Right renal pelvis (tissue), 4 donors: ENCODE measurements around the gene MANSC1. TPM values are rescaled to one million over a fixed set of nuclear protein-coding genes. Genes with fewer than 3 reads are reported as not detected.
"Not testable (repeated sequence)": the region's sequence is repeated elsewhere in the genome, so short reads cannot be mapped to it uniquely, and the experiment has no call there.

ENCODE experiments used
- DNase-seq, 4 donors: peaks; one replicate each; pipeline ENCODE4 v3.0.0-alpha.2; 2013; ENCODE audit warnings: low read depth in 4 of 4, low spot score in 3 of 4, missing footprints in 1 of 4
- polyA plus RNA-seq, 4 donors: library from polyadenylated mRNA; unstranded; fragments of 120-200 nt; gene quantifications; one replicate each; pipeline ENCODE4 v1.2.1, GENCODE V29; 2013; ENCODE audit not compliant: insufficient read length in 4 of 4

MANSC1 gene
- polyA plus RNA-seq, 4 donors: 34.7 to 43.3 (median 40.1) TPM

DNA sequence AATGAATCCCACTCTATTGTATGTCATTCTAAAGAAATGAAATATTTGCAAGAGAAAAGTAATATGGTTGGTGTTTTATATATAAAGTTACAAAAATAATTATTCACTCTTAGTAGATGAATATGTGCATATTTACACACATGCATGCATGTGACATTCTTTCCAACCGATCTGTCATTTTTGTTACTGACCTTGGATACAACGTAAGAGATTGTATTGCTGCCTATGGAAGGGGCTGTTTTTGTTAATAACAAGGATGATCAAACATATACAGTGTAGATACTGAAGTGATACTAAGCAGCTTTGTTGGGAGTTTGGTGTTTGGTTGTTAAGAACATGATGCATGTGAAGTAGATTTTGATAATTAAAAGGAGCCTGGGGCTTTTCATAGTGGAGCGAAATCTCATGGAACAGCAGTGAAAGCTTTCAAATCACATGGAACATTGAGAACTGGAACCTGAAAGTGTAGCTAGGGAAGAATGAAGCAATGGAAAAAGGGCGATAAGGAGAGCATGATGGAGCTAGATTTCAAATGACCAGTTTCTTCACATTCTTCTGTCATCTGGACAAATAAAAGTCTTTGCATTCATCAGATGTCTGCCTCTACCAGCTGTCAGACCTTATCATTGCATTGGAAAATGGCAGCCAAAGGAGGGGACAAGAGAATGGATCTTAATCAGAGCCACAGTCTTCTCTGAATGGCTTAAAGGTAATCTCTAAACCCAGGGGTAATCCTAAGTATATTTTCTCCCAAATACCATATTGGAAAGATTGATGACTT, 16.8 kb upstream of the MANSC1 start:
- no peak for DNase-seq

DNA sequence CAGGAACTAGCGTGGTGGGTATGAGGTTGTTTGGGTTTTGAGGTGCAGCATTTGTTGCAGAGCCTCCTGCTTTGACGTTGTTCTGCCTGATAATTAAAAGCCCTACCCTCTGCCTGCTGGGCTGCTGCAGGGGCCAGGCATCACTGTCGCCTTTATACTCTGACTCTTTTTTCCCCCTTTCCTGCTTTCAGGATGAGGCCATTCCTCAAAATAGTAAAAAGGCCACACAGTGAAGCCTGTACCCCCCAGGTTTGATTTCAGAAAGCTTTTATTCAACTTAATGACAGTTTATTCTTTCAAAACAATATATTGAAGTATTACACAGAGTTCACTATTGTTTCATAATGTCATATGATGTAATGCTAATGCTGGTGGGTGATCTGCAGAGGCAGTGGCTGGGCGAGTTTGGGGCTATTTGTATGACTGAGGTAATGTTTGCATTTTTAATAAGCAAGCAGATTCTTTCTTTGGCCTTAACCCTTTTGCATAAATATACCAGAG, 15.9 kb upstream of the MANSC1 start:
- DNase-seq: no peak

DNA sequence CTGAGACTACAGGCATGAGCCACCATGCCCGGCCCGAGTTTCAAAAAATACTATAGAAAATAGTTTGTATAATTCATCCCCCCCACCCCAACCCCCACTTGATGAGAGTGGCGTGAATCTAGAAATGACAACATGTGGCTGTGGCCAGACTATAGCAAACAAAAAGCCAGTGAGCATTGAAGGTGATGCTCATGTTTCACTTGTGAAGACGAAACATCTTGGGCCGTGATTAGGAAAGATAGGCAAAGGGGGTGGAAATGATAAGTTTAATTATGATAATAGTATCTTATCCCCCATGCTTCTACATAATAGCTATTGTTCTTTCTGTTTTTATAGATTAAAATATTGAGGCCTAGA, 15.4 kb upstream of the MANSC1 start:
- no peak for DNase-seq

DNA sequence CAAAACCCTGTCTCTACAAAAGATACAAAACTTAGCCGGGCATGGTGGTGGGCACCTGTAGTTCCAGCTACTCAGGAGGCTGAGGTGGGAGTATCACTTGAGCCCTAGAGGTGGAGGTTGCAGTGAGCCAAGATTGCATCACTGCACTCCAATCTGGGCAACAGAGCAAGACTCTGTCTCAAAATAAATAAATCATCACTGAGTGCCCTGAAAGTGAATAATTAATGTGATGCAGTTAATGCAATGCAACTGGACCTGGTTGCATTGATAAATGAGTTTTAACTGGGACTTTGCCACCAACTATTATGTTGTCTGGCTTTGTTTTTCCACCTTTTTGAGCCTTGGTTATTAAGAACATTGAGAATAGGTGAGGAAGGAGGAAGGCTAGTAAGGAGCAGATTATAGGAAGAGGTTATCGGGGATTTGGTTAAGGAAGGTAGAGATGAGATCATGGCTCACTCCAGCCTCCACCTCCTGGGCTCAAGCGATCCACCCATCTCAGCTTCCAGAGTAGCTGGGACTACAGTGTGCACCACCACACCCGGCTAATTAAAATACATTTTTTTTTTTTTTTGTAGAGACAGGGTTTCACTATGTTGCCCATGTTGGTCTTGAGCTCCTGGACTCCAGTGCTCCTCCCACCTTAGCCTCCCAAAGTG, 14.9 kb upstream of the MANSC1 start:
- DNase-seq: no peak

DNA sequence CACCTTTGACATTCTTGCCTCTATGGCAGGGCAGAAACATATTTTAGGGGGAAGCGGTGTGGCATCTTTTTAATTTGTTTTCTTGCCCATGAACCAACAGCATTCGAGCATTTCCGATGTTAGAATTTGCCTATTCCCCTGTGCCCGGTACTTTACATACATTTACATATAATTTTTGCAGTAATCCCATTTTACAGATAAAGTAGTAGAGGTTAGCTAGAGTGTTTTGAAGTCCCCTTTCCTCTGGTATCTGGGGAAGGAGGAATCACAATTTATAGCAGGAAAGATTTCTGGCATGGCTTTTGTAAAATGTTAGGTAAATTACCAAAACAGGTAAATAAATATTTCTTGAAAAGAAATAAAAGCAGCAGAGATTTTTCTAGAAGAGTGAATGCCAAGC, 8.5 kb upstream of the MANSC1 start:
- no peak for DNase-seq

DNA sequence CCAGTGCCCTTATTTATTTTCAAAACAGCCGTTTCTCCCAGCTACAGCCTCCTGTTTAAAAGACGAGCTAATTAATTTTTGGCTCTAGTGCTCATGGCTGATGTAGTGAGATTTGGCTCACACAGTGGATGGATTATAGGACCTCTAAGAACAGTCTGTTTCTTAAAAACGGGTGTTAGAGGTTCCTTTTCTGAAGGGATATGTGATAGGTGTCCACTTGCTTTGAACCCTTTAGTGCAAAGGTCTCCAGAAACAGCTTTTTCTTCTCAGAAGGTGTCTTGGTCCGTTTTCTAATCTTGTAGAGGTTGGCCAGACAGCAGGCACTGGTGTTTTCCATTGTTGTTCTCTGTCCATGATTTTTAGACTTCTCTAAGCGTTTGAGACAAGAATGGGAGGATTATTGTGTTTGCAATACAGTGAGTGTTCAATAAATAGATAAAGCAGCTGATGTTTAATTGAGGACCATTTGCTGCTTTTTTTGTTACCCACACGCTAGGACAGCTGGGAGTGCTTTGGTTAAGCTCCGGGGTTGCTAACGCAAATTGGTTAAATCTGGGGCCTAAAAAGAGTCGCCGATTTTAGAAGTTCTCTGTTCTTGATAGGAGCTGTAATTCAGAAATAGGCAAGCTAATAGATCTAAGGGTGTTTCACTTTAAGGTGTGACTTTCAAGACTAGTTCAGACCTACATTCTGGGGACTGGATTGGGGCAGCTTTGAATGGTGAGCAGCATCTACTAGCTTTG, 7.8 kb upstream of the MANSC1 start:
- DNase-seq: peak in 1 of 4 donors; percentile 35

DNA sequence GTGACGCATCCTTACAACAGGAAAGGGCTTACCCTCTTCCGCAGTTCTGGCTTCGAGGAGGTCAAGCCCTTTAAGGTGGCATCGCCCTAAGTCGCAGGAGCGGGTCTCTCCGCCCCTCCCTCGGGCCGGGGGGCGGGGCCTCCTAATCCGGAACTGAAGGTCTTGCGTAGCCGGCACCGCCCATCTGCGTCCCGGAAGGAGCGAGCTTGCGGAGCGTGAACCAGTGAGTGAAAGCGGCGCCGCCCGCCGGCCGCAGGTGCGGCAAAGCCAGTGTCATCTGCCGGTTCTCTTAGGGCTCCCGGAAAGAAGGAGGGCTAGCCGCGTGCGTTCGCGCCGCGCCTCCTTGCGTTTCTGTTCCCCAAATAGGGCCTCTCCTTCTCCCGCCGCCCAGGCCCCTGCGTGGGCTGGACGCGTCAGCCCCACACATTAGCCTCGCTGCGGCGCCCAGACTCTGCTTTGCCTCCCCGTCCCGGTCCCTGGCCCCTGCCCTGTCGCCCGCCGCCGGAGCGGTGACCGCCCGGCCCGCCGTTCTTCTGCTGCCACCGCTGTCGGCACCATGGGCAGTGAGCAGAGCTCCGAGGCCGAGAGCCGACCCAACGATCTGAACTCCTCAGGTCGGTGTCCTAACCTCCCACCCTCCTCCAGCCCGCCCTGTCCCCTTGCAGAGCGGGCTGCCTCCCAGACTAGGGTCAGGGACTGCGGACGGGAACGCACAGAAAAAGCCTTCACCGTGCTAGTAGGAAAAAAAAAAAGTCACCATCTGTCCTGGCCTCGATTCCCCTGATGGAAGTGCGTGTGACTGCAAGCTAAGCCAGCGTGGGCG, 7.1 kb upstream of the MANSC1 start, which contains the start of gene BORCS5:
BORCS5 (plus strand) TSS at position 183 of the 823 bp plus-strand sequence; CDS start at position 557, 374 bp downstream.
- DNase-seq: peak; percentile 79 to 93 (median 87)

DNA sequence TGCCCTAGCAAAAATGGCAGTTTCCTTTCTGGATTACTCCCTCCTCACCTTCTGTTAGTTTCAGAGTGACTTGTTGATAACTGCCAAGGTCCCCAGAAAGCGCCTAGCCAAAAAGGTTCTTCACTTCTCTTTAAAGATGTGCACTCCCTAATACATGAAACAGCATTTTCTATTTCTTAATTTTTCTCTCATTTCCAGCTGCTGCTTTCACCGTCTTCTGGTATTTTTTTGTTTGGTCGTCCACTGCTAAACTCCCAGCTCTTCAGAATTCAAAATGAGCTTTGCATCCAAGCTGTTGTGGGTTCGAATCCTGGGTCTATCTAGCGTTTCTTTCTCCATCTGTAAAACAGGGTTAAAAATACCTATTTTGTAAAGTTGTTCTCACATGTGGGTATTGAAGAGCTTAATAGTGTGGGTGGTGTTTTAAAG, 6.4 kb upstream of the MANSC1 start:
- DNase-seq: no peak

DNA sequence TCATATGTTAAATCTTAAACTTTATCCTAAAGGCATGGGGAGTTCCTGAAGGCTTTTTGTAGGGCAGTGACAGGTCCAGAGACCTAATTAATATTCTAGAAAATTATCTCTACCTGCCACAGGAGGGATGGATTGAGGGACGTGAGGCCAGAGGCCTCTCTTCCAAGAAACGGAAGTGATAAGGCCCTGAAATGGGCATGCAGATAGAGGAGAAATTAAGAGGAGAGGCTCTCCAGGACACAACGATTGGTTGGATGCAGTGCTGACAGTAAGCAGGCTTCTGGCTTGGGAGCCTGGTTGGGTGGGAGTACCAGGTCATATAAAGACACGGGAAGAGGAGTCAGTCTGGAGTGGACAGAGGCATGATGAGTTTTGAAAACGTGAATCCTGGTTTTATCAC, 3.8 kb upstream of the MANSC1 start:
- no peak for DNase-seq

DNA sequence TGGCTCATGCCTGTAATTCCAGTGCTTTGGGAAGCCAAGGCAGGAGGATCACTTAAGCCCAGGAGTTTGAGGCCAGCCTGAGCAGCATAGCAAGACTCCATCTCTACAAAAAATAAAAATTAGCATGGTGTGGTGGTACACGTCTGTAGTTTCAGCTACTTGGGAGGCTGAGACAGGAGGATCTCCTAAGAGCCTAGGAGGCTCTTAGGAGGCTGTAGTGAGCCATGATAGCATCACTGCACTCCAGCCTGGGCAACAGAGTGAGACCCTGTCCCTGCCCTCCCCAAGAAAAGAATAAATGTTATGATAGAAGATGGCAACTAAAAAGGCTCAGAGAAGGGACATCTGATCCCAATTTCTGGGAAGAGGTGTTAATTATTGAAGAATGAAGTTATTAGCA, 3.2 kb upstream of the MANSC1 start:
- DNase-seq: no peak

DNA sequence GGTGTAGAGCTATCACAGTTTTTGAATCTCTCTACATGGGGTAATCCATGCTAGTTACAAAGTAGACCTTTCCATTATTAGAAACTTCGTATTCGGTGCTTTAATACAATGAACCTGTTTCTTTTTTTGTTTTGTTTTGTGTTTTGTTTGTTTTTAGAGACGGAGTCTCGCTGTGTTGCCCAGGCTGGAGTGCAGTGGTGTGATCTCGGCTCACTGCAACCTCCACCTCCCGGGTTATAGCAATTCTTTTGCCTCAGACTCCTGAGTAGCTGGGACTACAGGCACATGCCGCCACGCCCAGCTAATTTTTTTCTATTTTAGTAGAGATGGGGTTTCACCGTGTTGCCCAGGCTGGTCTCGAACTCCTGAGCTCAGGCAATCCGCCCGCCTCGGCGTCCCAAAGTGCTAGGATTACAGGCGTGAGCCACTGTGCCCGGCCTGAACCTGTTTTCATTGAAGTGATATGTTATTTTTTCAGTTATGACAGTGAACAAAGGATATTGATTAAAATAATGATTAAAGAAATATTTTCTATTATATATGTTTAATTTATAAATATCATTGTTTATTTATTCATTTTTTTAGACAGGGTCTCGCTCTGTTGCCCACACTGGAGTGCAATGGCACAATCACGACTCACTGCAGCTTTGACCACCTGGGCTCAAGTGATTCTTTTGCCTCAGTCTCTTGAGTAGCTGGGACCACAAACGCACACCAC, 1.6 kb upstream of the MANSC1 start:
- not testable (repeated sequence) for DNase-seq

DNA sequence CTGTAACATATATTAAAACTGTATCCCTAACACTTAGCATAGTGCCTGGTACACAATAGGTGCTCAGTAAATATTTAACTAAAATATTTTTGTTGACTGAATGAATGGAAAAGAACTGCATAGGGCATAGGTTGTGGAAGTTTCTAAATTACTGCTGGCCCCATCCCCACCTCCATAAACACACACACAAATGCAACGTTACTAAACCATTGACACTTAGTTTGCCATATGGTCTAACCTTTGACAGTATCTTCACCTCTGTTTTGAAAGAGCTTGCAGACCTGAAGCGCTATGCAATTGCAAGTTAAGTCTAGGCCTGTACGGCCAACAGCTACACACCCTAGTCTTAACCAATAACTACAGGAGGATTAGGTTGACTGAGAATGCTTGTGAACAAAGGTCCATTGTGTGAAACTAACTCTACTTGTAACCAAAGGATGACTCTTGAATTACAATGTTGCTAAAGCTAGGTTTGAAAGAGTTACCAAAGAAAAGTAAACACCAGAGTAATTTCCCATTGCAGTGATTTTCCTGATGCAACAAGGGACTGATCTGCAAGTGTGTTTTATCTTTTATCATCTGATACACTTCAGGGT, 924 bp upstream of the MANSC1 start:
- no peak for DNase-seq

DNA sequence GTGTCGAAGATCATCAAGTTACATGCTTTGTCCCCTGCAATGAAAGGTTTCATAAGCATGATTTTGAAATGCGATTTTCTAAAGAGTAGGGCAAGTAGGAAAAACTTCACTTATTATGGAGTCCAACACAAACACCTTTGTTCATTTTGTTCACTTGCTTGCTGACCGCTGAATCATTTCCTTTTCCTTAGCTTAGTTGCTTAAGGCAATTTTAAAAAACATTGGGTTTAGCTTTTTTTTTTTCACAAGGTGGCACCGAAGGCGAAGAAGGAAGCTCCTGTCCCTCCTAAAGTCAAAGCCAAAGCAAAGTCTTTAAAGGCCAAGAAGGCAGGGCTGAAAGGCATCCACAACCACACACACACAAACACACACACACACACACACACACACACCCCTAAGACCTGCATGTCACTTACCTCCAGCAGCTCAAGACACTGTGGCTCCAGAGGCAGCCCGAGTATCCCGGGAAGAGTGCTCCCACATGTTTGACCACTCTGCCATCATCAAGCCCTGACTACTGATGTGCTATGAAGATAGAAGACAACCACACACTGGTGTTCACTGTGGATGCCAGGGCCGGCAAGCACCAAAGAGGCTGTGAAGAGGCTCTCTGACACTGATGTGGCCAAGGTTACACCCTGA, 11.4 kb downstream of the MANSC1 start:
- no peak for DNase-seq

DNA sequence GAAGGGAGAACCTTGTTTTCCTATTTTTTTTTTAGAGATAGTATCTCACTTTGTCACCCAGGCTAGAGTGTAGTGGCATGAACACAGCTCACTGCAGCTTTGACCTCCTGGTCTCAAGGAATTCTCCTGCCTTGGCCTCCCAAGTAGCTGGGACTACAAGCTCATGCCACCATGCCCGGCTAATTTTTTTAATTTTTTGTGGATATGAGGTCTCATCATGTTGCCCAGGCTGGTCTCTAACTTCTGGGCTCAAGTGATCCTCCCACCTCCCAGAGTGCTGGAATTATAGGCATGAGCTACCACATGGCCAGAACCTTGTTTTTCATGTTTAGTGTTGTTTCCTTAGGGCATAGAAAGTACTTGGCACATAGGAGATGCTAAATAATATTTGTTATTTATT, 13.5 kb downstream of the MANSC1 start:
- no peak for DNase-seq

DNA sequence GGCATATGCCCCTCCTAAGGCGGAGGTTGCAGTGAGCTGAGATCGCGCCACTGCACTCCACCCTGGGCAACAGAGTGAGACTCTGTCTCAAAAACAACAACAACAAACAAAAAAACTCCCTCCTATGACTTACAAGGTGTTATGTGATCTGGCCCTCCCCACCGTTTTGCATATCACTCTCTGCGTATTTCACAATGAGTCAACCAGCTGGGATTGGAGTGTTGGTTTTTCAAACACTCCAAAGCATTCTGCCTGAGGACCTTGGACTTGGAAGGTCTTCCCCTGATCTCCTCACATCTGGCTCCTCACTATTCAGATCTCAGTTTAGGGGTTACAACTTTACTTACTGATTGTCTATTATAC, 14.0 kb downstream of the MANSC1 start:
- DNase-seq: no peak

DNA sequence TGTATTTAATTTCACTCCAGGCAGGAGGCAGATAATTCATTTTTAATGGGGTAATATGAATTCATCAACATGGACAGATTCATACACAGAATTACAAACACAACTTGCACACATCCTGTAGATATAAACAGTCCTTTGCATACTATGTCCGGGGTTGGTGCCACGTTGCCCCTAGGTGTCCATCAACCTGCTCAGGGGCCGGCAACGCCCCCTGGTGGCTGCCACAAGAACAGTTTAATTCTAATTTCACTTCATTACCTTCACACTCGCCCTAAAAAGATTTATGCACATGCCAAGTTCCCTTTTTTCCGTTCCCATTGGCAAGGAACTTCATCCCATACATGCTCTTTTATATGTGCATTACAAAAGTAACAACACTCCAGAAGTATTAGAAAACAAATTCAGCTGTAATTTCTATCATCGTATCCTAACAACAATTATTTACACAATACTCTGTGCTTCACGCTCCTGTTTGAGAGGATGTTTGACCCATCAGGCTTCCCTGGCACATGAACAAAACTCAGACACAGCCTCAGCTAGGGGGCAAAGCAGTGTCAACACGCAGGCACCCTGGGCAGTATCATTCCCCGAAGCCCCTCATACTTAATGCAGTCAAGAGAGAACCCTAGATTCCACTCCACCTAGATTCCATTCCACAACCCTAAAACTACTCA, 15.5 kb downstream of the MANSC1 start:
- DNase-seq: no peak

DNA sequence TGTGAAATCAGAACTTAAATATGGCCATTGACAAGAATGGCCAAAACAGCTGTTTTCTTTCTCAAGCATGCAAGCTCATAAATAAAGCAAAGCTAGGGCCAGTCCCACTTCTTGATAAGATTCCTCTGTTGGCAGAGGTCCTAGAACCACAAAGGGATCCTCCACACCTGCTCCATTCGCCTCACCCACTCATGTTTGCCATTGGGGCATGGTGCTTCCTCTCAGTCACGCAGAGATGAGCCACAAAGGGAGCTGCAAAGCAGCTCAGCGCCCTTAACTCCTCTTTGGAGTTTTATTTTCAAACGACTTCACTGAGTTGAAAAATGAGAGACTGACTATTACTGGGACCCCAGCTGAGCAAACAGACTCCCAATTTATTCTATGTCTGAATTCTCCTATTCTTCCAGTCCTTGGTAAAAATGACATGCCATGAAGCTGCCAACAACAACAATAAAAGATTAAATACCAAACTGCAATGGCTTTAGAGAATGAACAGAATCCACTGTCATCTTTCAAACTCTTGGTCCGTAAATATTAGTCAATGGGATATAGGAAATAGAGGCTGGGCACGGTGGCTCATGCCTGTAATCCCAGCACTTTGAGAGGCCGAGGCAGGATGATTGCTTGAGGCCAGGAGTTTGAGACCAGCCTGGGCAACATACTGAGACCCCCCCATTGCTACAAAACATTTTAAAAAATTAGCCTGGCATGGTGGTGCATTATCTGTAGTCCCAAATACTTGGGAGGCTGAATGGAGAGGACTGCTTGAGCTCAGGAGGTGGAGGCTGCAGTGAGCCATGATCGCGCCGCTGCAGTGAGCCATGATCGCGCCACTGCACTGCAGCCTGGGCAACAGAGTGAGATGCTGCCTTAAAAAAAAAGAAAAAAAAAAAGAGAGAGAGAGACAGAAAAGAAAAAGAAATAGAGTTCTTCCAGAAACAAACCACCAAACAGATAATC, 16.4 kb downstream of the MANSC1 start:
- DNase-seq: no peak
